Prostate gland (tissue), 2 donors: ENCODE measurements around the gene ANLN.

Experiments
- POLR2A ChIP-seq: fragments of 450-650 bp; IDR thresholded peaks from one replicate; pipeline ENCODE4 v1.6.1; 2016; ENCODE audit warnings: antibody characterized with exemption, mild to moderate bottlenecking
- POLR2AphosphoS5 ChIP-seq: sonication (generic); formaldehyde crosslinking; IDR thresholded peaks from one replicate; pipeline ENCODE4 v1.6.1; 2017; ENCODE audit warnings: antibody characterized with exemption
- TF ChIP-seq, protein P1 (sequence below), 4 experiments: fragments of 200-600 bp in 2 of 4; fragments of 450-650 bp in 2 of 4; sonication (generic) in 2 of 4; IDR thresholded peaks; 1 replicate in 3 of 4; 2 replicates in 1 of 4; pipeline ENCODE4 v1.5.1; 2016 to 2019; ENCODE audit warnings: antibody characterized with exemption in 4 of 4, mild to moderate bottlenecking in 2 of 4, moderate library complexity in 2 of 4

GRCh38 chr7:36416251-36416650 lies 26.6 kb downstream of the ANLN start:
- TF ChIP-seq, protein P1, sequence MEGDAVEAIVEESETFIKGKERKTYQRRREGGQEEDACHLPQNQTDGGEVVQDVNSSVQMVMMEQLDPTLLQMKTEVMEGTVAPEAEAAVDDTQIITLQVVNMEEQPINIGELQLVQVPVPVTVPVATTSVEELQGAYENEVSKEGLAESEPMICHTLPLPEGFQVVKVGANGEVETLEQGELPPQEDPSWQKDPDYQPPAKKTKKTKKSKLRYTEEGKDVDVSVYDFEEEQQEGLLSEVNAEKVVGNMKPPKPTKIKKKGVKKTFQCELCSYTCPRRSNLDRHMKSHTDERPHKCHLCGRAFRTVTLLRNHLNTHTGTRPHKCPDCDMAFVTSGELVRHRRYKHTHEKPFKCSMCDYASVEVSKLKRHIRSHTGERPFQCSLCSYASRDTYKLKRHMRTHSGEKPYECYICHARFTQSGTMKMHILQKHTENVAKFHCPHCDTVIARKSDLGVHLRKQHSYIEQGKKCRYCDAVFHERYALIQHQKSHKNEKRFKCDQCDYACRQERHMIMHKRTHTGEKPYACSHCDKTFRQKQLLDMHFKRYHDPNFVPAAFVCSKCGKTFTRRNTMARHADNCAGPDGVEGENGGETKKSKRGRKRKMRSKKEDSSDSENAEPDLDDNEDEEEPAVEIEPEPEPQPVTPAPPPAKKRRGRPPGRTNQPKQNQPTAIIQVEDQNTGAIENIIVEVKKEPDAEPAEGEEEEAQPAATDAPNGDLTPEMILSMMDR (IDR thresholded peaks at IDR 0.05) = no peak
- TF ChIP-seq POLR2AphosphoS5 (no peak), POLR2A (no peak)
